Measurements from ENCODE around the gene MAGI1.

The MAGI1 gene

GRCh38 chr3:65561617-65562016 is 477.1 kb downstream of the MAGI1 start:
- H3K9ac ChIP-seq = no peak overlapping the region
- TF ChIP-seq CTCF (conservative IDR thresholded peaks at IDR 0.05; ENCODE audit: low read depth, low read length) = no peak
- H2AFZ ChIP-seq (ENCODE audit: low read depth) = no peak overlapping the region
- H3K27ac ChIP-seq = no peak overlapping the region
- no peaks in the 10 kb centered on the region for H3K79me2 ChIP-seq (ENCODE audit: insufficient read depth, low read depth)
- no peaks in the 10 kb centered on the region for H3K27me3 ChIP-seq (ENCODE audit: insufficient read depth, low read depth)
- peaks cover 16% of the 10 kb centered on the region for H3K4me1 ChIP-seq (ENCODE audit: low read depth, poor library complexity, severe bottlenecking)
- H3K4me2 ChIP-seq = no peak overlapping the region
- H3K36me3 ChIP-seq (ENCODE audit: insufficient read depth) = no peaks in the 10 kb centered on the region
- no peak overlapping the region for H3K4me3 ChIP-seq (IDR thresholded peaks at IDR 0.05; ENCODE audit: insufficient read depth, low read depth, low read length)
- no peaks in the 10 kb centered on the region for H4K20me1 ChIP-seq (ENCODE audit: insufficient read depth)

GRCh38 chr3:65560901-65561300 is 477.8 kb downstream of the MAGI1 start:
- H3K36me3 ChIP-seq (ENCODE audit: insufficient read depth) = no peaks in the 10 kb centered on the region
- no peaks in the 10 kb centered on the region for H4K20me1 ChIP-seq (ENCODE audit: insufficient read depth)
- H3K9ac ChIP-seq = no peak overlapping the region
- no peak overlapping the region for H2AFZ ChIP-seq (ENCODE audit: low read depth)
- H3K27ac ChIP-seq = no peak overlapping the region
- H3K27me3 ChIP-seq (ENCODE audit: insufficient read depth, low read depth) = no peaks in the 10 kb centered on the region
- H3K4me2 ChIP-seq = no peak overlapping the region
- H3K4me1 ChIP-seq (ENCODE audit: low read depth, poor library complexity, severe bottlenecking) = peaks cover 16% of the 10 kb centered on the region
- no peak for TF ChIP-seq CTCF (conservative IDR thresholded peaks at IDR 0.05; ENCODE audit: low read depth, low read length)
- H3K4me3 ChIP-seq (IDR thresholded peaks at IDR 0.05; ENCODE audit: insufficient read depth, low read depth, low read length) = no peak overlapping the region
- H3K79me2 ChIP-seq (ENCODE audit: insufficient read depth, low read depth) = no peaks in the 10 kb centered on the region

- H3K4me3 ChIP-seq (IDR thresholded peaks at IDR 0.05; ENCODE audit: insufficient read depth, low read depth, low read length) = no peak overlapping the region
- peaks cover 16% of the 10 kb centered on the region for H3K4me1 ChIP-seq (ENCODE audit: low read depth, poor library complexity, severe bottlenecking)
- no peak overlapping the region for H3K27ac ChIP-seq
- no peak overlapping the region for H3K4me2 ChIP-seq
- H3K79me2 ChIP-seq (ENCODE audit: insufficient read depth, low read depth) = no peaks in the 10 kb centered on the region
- no peaks in the 10 kb centered on the region for H4K20me1 ChIP-seq (ENCODE audit: insufficient read depth)
- H2AFZ ChIP-seq (ENCODE audit: low read depth) = no peak overlapping the region
- TF ChIP-seq CTCF (conservative IDR thresholded peaks at IDR 0.05; ENCODE audit: low read depth, low read length) = no peak
- no peak overlapping the region for H3K9ac ChIP-seq
- H3K36me3 ChIP-seq (ENCODE audit: insufficient read depth) = no peaks in the 10 kb centered on the region
- no peaks in the 10 kb centered on the region for H3K27me3 ChIP-seq (ENCODE audit: insufficient read depth, low read depth)
Observed at GRCh38 chr3:65560133-65560532, 478.6 kb downstream of the MAGI1 start.

- no peaks in the 10 kb centered on the region for H3K79me2 ChIP-seq (ENCODE audit: insufficient read depth, low read depth)
- TF ChIP-seq CTCF (conservative IDR thresholded peaks at IDR 0.05; ENCODE audit: low read depth, low read length) = no peak
Observed at GRCh38 chr3:65559643-65560042, 479.1 kb downstream of the MAGI1 start.

More at GRCh38 chr3:65559643-65560042, 479.1 kb downstream of the MAGI1 start:
- no peaks in the 10 kb centered on the region for H3K27me3 ChIP-seq (ENCODE audit: insufficient read depth, low read depth)
- no peak overlapping the region for H3K9ac ChIP-seq
- H4K20me1 ChIP-seq (ENCODE audit: insufficient read depth) = no peaks in the 10 kb centered on the region
- no peak overlapping the region for H2AFZ ChIP-seq (ENCODE audit: low read depth)
- H3K4me3 ChIP-seq (IDR thresholded peaks at IDR 0.05; ENCODE audit: insufficient read depth, low read depth, low read length) = no peak overlapping the region
- H3K36me3 ChIP-seq (ENCODE audit: insufficient read depth) = no peaks in the 10 kb centered on the region
- no peak overlapping the region for H3K27ac ChIP-seq
- H3K4me1 ChIP-seq (ENCODE audit: low read depth, poor library complexity, severe bottlenecking) = peaks cover 16% of the 10 kb centered on the region
- H3K4me2 ChIP-seq = no peak overlapping the region
